HG02610 (cell line): ENCODE data around the gene PLAAT4.
"Not testable (repeated sequence)": the region's sequence is repeated elsewhere in the genome, so short reads cannot be mapped to it uniquely, and the experiment has no call there.

Experiments
- ATAC-seq: cut with Tn5 transposase; IDR thresholded peaks from one replicate; pipeline ENCODE4 v1.9.1; 2021; ENCODE audit warnings: mild to moderate bottlenecking, moderate library complexity; ENCODE audit not compliant: unreplicated experiment

PLAAT4 gene

GRCh38 chr11:63510360-63511047 is 26.1 kb upstream of the PLAAT4 start:
- ATAC-seq: no peak

DNA sequence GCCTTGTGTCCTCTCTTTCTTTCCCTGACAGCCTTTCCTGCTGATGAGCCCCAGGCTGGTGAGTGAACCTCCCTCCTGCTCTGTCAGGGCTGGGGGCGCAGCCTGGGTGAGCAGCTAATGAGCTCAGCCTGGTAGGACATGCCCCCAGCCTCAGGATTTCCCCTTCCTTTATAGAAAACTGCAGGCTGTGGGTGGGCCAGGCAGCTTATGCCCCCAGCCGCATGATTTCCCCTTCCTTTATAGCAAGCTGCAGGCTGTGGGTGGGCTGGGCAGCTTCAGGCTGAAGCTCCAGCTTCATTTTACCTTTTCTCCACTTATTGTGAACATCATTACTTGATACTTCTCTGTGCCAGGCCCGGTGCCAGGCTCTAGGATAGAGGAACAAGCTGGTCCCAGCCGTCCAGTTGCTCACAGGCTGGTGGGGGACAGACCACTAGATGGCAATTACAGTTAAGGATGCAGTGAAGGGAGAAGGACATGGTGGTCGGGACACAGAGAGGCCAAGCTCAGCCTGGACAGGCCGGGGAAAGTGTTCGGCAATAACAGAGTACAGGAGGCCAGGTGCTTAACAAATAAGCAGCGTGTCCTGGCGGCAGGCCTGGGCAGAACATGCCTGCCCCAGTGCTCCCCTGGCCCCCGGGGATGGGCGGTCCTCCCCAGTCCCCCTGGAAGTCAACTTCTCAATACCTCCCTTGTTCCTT is 25.4 kb upstream of the PLAAT4 start:
- no peak for ATAC-seq

GRCh38 chr11:63512816-63513215 is 23.8 kb upstream of the PLAAT4 start:
- no peak for ATAC-seq

DNA sequence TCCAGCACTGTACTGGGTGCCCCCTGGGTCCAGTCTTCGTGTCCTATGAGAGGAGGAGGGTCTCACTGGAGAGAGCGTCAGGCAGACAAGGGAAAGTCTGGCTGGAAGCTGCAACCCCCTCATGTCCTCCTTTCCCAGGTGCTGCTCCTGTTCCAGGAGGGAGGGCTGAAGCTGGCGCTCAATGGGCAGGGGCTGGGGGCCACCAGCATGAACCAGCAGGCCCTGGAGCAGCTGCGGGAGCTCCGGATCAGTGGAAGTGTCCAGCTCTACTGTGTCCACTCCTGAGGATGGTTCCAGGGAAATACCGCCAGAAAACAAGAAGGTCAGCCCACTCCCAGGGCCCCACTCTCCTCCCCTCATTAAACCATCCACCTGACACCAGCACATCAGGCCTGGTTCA is 20.5 kb upstream of the PLAAT4 start:
- ATAC-seq: no peak

DNA sequence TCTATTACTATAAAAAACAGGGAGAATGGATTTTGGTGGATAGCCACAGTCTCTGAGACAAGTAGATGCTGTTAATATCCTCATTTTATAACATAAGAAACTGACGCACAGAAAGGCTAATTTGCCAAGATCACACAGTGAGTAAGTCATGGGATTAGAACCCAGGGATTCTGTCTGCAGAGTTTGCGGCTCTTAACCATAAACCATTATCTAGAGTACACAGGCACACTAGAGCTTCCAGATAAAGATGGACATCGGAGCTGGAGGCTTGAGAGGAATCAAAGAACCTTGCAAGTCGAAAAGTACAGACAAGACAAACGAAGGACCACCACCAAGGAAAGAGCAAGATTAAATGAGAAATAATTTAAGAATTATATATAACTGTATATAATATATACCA is 19.5 kb upstream of the PLAAT4 start:
- ATAC-seq: no peak

DNA sequence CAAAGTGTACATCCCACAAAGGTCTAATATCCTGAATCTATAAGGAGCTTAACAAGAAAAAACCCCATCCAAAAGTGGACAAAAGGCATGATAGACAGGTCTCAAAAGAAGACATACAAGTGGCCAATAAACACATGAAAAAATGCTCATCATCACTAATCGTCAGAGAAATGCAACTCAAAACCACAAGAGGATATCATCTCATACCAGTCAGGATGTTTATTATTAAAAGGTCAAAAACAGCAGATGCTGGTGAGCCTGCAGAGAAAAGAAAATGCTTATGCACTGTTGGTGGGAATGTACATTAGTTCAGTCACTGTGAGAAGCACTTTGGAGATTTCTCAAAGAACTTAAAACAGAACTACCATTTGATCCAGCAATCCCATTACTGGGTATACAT is 18.1 kb upstream of the PLAAT4 start:
- no peak for ATAC-seq

DNA sequence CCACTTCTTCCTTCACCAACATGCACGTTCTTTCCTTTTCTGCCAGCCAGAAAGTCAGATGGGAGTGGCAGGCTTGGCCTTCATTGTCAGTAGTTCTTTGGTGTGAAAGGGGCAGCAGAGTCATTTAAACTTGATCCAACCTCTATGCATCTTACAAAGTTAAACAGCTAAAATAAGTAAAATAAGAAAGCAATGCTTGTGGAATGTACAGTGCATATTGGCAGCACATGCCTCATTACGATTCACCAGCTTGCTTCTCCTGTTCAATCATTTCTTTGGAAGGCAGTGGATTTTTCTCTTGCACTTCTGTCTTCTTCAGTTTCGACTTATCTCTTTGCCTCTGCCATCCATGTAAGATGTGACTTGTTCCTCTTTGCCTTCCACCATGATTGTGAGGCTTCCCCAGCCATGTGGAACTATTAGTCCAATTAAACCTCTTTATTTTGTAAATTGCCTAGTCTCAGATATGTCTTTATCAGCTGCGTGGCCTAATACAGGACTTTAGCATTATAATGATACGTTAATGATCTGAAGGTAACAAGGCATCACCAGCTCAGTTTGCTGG is 15.9 kb upstream of the PLAAT4 start:
- no peak for ATAC-seq

DNA sequence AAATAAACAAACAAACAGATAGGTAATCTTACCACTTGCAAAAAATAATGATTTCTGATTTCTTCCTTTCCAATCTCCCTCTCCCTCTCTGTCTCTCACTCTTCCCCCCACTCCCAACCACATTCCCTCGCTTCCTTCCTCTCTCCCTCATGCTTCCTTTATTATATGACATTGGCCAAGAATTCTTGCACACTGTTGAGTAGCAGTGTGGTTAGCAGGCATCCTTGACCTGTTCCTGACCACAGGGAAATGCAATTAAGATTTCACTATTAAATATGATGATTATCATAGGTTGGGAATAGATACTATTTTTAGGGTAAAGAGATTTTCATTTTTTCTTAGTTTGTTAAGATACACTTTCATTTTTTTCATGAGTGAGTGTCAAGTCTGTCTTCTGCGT is 14.7 kb upstream of the PLAAT4 start:
- no peak for ATAC-seq

GRCh38 chr11:63523151-63523550 is 13.5 kb upstream of the PLAAT4 start:
- no peak for ATAC-seq

GRCh38 chr11:63527667-63528066 is 8.9 kb upstream of the PLAAT4 start:
- no peak for ATAC-seq

- not testable (repeated sequence) for ATAC-seq
Observed at GRCh38 chr11:63528156-63528555, 8.5 kb upstream of the PLAAT4 start.

GRCh38 chr11:63528729-63529278 is 7.8 kb upstream of the PLAAT4 start:
- not testable (repeated sequence) for ATAC-seq

DNA sequence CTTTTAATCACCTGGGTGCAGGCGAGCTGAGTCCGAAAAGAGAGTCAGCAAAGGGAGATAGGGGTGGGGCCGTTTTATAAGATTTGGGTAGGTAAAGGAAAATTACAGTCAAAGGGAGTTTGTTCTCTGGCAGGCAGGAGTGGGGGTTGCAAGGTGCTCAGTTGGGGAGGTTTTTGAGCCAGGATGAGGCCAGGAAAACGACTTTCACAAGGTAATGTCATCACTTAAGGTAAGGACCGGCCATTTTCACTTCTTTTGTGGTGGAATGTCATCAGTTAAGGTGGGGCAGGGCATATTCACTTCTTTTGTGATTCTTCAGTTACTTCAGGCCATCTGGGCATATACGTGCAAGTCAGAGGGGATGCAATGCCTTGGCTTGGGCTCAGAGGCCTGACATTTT is 7.2 kb upstream of the PLAAT4 start:
- not testable (repeated sequence) for ATAC-seq

DNA sequence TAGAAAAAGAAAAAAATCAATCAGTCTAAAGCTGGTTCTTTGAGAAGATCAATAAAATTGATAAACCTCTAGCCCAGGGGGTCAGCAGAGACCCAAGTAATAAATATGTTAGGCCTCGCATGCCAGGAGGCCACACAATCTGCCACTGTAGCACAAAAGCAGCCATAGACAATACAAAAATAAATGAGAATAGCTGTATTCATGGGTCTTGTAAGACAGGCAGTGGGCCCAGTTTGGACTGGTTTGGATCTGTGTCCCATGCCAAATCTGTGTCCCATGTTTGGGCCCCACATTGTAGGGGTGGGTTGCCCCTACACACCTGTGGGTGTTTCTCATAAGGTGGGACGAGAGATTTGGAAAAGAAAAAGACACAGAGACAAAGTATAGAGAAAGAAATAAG is 6.6 kb upstream of the PLAAT4 start:
- no peak for ATAC-seq

DNA sequence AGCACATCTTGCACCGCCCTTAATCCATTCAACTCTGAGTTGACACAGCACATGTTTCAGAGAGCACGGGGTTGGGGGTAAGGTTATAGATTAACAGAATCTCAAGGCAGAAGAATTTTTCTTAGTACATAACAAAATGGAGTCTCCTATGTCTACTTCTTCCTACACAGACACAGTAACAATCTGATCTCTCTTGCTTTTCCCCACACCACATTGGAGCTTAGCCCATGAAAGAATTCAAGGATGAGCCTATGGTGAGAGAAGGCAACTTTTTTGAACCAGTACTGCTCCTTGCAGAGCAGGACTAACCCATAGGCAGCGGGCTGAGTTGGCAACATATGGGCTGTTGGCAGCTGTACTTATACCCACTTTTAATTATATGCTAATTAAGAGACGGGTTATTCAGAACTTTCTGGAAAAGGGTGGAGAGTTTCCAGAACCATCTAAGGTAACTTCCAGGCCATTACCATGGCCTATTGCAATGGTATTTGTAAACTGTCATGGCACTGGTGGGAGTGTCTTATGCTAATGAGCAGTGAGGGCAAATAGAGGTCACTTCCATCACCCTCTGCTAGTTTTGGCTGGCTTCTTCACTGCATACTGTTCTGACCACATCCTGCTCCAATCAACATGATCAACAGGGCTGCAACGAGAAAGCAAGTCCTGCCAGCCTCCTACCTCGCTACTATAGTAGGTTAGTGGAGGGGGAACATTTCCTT is 5.4 kb upstream of the PLAAT4 start:
- ATAC-seq: peak; percentile 65

- no peak for ATAC-seq
Observed at GRCh38 chr11:63532117-63532516, 4.5 kb upstream of the PLAAT4 start.

DNA sequence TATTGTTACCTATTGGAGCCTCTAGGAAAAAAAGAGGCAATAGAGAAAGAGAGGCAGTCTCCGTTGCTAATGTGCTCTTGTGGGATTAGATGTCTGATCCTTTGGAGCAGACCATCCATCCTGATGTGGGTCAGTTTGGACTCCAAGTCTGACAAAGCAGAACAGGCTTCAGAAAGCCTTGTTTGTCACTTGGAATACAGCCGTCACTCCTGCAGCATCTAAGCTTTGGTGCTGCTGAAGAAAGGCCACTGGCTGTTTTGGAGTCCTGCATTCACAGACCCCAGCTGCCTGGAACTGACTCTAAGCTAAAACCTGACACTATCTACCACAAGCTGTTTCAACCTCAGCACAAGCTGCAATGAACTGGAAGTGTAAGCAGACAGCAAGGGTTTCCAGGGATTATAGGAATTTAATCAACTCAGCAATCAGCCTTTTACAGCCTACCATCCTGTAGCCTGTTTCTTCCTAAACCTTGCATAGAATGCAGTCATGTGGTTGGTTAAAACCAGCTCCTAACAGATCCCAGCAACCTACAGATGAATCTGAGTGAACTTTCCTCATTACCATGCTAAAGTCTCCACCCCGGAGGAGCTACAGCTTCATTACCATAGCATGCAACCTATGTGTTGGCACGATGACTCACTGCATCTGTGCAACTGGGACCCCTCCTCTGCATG is 3.7 kb upstream of the PLAAT4 start:
- no peak for ATAC-seq

GRCh38 chr11:63534076-63534475 is 2.5 kb upstream of the PLAAT4 start:
- ATAC-seq: no peak

- ATAC-seq: peak; percentile 45
Observed at GRCh38 chr11:63534895-63535461, 1.6 kb upstream of the PLAAT4 start.

GRCh38 chr11:63535734-63536133 is 874 bp upstream of the PLAAT4 start:
- no peak for ATAC-seq
